BE2C (cell line): Measurements from ENCODE around the gene NAT16.
"Not testable (repeated sequence)": the region's sequence is repeated elsewhere in the genome, so short reads cannot be mapped to it uniquely, and the experiment has no call there.

Experiments used
- DNase-seq: peaks from one replicate; pipeline ENCODE4 v3.0.0-alpha.2; 2020
- H3K27me3 ChIP-seq: fragments of 250-450 bp; sonication (Bioruptor Pico); 2 replicates; pipeline ENCODE4 v1.5.1; 2020; ENCODE audit warnings: mild to moderate bottlenecking
- H3K36me3 ChIP-seq: fragments of 250-450 bp; sonication (Bioruptor Pico); 2 replicates; pipeline ENCODE4 v1.5.1; 2020; ENCODE audit warnings: mild to moderate bottlenecking
- H3K4me1 ChIP-seq: fragments of 250-450 bp; sonication (Bioruptor Pico); 2 replicates; pipeline ENCODE4 v1.5.1; 2020
- H3K4me3 ChIP-seq: 2 replicates; pipeline ENCODE4 v1.5.1; 2011; ENCODE audit warnings: low read depth, low read length
- H3K9me3 ChIP-seq: fragments of 250-450 bp; sonication (Bioruptor Pico); 2 replicates; pipeline ENCODE4 v1.5.1; 2020
- TF ChIP-seq, protein P1 (sequence below): IDR thresholded peaks from 2 replicates; pipeline ENCODE4 v1.5.1; 2012; ENCODE audit warnings: mild to moderate bottlenecking, low read depth, low read length

NAT16 gene

DNA sequence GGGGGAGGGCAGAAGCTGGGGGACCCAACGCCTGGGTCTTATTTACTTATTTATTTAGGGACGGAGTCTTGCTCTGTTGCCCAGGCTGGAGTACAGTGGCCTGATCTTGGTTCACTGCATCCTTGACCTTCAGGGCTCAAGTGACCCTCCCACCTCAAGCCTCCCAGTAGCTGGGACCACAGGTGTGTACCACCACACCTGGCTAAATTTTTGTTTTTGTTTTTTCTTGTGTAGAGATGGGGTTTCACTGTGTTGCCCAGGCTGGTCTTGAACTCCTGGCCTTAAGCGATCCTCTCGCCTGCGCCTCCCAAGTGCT is 22.5 kb upstream of the NAT16 start:
- no peak for DNase-seq
- Histone ChIP-seq H3K4me3 (no peak overlapping the region), H3K27me3 (no peaks in the 10 kb centered on the region), H3K4me1 (no peaks in the 10 kb centered on the region), H3K9me3 (no peaks in the 10 kb centered on the region), H3K36me3 (peaks cover 5% of the 10 kb centered on the region; the same call in 1 of the 2 replicates)
- TF ChIP-seq, protein P1, sequence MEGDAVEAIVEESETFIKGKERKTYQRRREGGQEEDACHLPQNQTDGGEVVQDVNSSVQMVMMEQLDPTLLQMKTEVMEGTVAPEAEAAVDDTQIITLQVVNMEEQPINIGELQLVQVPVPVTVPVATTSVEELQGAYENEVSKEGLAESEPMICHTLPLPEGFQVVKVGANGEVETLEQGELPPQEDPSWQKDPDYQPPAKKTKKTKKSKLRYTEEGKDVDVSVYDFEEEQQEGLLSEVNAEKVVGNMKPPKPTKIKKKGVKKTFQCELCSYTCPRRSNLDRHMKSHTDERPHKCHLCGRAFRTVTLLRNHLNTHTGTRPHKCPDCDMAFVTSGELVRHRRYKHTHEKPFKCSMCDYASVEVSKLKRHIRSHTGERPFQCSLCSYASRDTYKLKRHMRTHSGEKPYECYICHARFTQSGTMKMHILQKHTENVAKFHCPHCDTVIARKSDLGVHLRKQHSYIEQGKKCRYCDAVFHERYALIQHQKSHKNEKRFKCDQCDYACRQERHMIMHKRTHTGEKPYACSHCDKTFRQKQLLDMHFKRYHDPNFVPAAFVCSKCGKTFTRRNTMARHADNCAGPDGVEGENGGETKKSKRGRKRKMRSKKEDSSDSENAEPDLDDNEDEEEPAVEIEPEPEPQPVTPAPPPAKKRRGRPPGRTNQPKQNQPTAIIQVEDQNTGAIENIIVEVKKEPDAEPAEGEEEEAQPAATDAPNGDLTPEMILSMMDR, result no peak

DNA sequence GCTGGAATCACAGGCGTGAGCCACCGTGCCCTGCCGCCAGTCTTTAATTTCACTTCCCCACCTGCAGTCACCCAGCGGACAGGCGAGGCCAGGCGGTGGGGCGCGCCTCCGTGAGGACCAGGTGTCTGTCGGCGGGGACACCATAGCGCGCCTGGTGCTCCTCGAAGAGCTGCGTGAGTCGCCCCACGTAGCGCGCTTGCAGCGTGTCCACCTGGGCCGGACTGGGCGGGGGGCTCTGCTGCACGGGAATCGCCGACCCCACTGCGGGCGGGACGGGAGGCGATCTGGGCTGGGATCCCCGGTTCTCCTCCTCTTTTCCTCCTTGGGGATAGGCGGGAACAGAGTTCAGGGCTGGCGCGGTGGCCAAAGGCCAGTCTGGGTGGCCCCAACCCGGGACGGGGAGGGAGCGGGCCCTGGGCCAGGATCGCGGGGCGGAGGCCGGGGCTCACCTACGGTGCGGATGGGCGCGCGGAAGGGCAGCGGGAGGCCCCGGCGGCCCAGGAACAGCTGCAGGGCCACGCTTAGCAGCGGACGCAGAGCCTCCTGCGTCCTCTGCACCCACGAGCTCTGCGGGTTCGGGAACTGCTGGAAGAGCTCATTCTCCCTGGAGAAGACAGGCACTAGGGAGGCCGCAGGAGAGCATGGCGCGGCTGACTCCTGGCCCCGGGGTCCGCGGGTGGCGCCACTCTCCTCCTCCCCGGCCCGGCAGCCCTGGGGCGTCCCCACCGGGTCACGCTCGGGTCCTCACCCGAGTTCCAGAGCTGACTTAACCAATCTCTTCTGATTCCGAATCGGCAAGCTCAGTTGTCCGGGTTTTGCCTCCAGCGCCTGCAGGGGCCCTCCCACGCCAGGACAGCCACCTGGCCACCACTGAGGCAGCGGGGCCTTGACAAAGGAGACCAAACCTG is 21.9 kb upstream of the NAT16 start:
- Histone ChIP-seq H3K9me3 (no peaks in the 10 kb centered on the region), H3K4me1 (no peaks in the 10 kb centered on the region), H3K36me3 (peaks cover 5% of the 10 kb centered on the region; the same call in 1 of the 2 replicates), H3K27me3 (no peaks in the 10 kb centered on the region), H3K4me3 (no peak overlapping the region)
- no peak for DNase-seq
- TF ChIP-seq, protein P1, result no peak

DNA sequence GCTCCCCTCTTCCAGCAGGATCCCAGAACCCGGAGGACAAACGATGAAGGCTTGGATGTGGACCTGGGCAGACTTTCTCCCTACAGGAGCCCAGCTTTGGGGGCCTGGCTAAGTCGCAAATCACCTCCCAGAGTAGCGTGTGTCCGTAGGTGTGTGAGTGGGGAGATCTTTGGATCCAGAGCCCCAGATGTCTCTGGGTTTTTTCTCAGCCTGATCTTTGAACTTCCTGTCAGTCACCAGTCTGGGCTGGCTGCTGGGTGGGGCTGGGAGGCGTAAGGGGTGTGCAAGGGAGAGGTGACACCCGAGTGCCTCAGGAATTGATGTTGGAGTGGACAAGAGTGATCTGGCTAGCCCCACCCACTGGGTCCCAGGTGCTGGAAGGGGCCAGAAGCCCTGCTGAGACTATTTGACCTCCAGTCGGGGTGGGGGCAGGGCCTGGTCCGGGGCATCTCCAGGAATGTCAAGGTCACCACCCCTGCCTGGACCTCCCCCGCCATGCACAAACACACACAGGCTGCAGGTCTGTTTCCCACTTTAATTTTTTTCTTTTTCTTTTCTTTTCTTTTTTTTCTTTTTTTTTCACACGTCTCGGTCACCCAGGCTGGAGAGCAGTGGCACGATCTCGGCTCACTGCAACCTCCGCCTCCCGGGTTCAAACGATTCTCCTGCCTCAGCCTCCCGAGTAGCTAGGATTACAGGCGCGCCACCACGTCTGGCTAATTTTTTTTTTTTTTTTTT is 20.9 kb upstream of the NAT16 start, which contains the start of gene MOGAT3:
MOGAT3 (minus strand) TSS at position 175 of the 738 bp plus-strand sequence. CDS start 182 bp downstream, outside the sequence.
- Histone ChIP-seq H3K27me3 (no peaks in the 10 kb centered on the region), H3K9me3 (no peaks in the 10 kb centered on the region), H3K36me3 (no peaks in the 10 kb centered on the region; the same call in 1 of the 2 replicates), H3K4me3 (no peak within 1 kb of the TSS), H3K4me1 (no peaks in the 10 kb centered on the region)
- DNase-seq, result no peak
- TF ChIP-seq, protein P1, result no peak

DNA sequence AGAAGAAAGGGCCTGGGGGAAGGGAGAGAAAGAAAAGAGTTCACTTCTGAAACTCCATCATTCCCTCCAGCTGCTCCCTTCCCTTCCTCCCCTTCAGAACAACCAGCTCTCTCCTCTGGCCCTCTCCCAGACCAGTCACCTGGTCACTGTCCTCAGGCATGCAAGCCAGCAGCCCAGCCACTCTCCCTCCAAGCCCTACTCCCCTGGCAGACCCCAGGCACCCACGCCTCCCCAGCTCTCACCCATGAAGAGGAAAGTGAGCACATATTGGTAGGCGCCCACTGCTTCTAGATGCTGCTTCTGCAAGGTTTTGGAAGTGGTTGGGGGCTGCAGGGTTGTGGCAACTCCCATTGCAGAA is 20.4 kb upstream of the NAT16 start:
- TF ChIP-seq, protein P1, result no peak
- no peaks in the 10 kb centered on the region for H3K9me3 ChIP-seq
- H3K4me1 ChIP-seq, result no peaks in the 10 kb centered on the region
- no peak overlapping the region for H3K4me3 ChIP-seq
- H3K27me3 ChIP-seq, result no peaks in the 10 kb centered on the region
- no peaks in the 10 kb centered on the region for H3K36me3 ChIP-seq
- DNase-seq, result no peak

DNA sequence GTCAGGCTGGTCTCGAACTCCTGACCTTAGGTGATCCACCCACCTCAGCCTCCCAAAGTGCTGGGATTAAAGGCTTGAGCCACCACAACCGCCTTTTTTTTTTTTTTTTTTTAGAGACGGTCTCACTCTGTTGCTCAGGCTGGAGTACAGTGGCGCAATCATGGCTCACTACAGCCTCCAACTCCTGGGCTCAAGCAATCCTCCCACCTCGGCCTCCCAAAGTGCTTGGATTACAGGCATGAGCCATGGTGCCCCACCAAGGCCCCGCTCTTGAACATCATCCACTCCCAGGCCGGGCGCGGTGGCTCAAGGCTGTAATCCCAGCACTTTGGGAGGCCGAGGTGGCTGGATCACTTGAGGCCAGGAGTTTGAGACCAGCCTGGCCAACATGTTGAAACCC is 19.4 kb upstream of the NAT16 start:
- DNase-seq, H3K9me3 ChIP-seq, H3K36me3 ChIP-seq, H3K27me3 ChIP-seq, H3K4me1 ChIP-seq, H3K4me3 ChIP-seq: not testable (repeated sequence)

DNA sequence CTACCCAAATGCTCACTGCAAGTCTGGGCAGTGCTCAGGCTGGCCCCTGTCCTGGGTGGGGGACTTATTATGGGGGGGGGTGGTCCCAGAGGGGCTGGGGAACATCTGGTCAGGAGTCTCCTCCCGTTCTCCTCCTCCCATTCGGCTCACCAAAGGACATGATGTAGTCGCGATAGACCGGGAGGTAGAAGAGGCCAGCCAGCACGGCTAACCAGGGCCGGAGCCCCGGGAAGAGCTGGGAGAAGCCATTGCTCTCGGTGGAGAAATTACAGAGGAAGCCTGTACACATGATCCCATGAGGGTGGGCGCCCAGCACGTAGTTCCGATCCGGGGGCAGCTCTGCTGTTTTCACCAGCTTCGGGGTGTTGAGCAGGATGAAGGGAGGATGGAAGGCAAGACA is 18.4 kb upstream of the NAT16 start:
- TF ChIP-seq, protein P1, result no peak
- no peak for DNase-seq
- Histone ChIP-seq H3K27me3 (no peaks in the 10 kb centered on the region), H3K36me3 (no peaks in the 10 kb centered on the region), H3K4me1 (no peaks in the 10 kb centered on the region), H3K4me3 (no peak overlapping the region), H3K9me3 (no peaks in the 10 kb centered on the region)
